ENCODE results near the gene BAG3. TPM values are rescaled to one million over a fixed set of nuclear protein-coding genes. Genes with fewer than 3 reads are reported as not detected.
A peak's percentile ranks its signal among the peaks of the same experiment; 100 is the strongest.

Gene BAG3
- total RNA-seq, 2 experiments from 2014 or later: 1.9 to 2.6 TPM

DNA sequence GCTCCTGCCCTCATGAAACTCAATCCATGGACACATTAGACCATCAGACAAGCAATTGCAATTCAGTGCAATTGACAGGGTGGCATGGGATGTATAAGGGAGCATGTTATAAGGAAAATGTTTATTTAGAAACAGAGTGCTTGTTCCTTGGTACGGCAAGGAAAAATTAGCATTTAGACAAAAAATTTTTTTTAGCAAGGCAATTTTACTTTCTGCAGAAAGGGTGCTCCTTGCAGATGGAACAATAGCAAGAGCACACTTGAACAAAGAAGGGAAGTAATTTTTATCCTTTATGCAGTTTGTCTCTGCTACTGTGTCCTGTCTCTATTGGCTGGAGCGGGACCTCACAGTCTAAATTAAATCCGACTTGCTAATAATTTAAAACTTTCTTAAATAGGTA lies 6.2 kb upstream of the BAG3 start:
- Histone ChIP-seq H3K4me2 (ENCODE audit: low read length) (no peak overlapping the region), H3K4me3 (ENCODE audit: low read depth, low read length, poor library complexity, severe bottlenecking) (no peak overlapping the region), H3K36me3 (ENCODE audit: insufficient read depth, low read length) (no peaks in the 10 kb centered on the region), H2AFZ (ENCODE audit: low read length) (no peak overlapping the region), H4K20me1 (ENCODE audit: insufficient read depth, low read length) (no peaks in the 10 kb centered on the region), H3K9me3 (ENCODE audit: low read length) (peaks cover 5% of the 10 kb centered on the region; the same call in 1 of the 2 replicates), H3K4me1 (ENCODE audit: insufficient read depth, low read length, poor library complexity, severe bottlenecking) (peaks cover under 1% of the 10 kb centered on the region), H3K27ac (ENCODE audit: low read depth, low read length, poor library complexity, severe bottlenecking) (no peak overlapping the region), H3K9me2 (ENCODE audit: insufficient read depth, low read length) (no peaks in the 10 kb centered on the region), H3K79me2 (ENCODE audit: insufficient read depth, low read depth, low read length) (no peaks in the 10 kb centered on the region)
- ChIA-PET CTCF (ENCODE audit: unreplicated experiment) (no interaction called here), POLR2A (interaction anchor here (0.6 kb wide), 1 partner anchor 100 kb away, joined by 5 read pairs; no protein-coding TSS in a partner anchor)
- DNase-seq (ENCODE audit: low spot score): no peak
- TF ChIP-seq, protein P1, sequence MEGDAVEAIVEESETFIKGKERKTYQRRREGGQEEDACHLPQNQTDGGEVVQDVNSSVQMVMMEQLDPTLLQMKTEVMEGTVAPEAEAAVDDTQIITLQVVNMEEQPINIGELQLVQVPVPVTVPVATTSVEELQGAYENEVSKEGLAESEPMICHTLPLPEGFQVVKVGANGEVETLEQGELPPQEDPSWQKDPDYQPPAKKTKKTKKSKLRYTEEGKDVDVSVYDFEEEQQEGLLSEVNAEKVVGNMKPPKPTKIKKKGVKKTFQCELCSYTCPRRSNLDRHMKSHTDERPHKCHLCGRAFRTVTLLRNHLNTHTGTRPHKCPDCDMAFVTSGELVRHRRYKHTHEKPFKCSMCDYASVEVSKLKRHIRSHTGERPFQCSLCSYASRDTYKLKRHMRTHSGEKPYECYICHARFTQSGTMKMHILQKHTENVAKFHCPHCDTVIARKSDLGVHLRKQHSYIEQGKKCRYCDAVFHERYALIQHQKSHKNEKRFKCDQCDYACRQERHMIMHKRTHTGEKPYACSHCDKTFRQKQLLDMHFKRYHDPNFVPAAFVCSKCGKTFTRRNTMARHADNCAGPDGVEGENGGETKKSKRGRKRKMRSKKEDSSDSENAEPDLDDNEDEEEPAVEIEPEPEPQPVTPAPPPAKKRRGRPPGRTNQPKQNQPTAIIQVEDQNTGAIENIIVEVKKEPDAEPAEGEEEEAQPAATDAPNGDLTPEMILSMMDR (conservative IDR thresholded peaks at IDR 0.05; ENCODE audit: low read length): no peak
- TF ChIP-seq EZH2phosphoT487 (IDR thresholded peaks at IDR 0.05; ENCODE audit: borderline replicate concordance, low read depth, low read length): no peak
- BruUV-seq (replicated peaks): no TSS peak
- intact Hi-C loops (cut with micrococcal nuclease; ENCODE audit: unreplicated experiment): no loop called here

DNA sequence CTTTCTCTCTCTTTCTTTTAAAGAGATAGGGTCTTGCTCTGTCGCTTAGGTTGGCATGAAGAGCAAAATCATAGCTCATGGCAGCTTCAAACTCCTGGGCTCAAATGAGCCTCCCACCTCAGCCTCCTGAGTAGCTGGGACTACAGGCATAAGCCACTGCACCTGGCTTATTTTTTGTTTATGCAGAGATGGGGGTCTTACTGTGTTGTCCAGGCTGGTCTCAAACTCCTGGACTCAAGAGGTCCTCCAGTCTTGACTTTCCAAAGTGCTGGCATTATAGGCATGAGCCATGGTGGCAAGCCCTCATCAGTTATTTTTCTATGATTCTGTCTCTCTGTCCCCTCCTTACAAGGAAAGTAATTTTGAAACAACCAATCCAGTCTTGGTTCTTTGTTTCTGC lies 1.1 kb upstream of the BAG3 start:
- Histone ChIP-seq H3K4me1 (ENCODE audit: insufficient read depth, low read length, poor library complexity, severe bottlenecking) (peaks cover 16% of the 10 kb centered on the region), H3K4me3 (ENCODE audit: low read depth, low read length, poor library complexity, severe bottlenecking) (peak overlapping the region; percentile 86), H3K79me2 (ENCODE audit: insufficient read depth, low read depth, low read length) (no peaks in the 10 kb centered on the region), H3K27ac (ENCODE audit: low read depth, low read length, poor library complexity, severe bottlenecking) (no peak overlapping the region), H3K9me3 (ENCODE audit: low read length) (peaks cover 1% of the 10 kb centered on the region; the same call in 1 of the 2 replicates), H3K9me2 (ENCODE audit: insufficient read depth, low read length) (no peaks in the 10 kb centered on the region), H3K36me3 (ENCODE audit: insufficient read depth, low read length) (no peaks in the 10 kb centered on the region), H4K20me1 (ENCODE audit: insufficient read depth, low read length) (no peaks in the 10 kb centered on the region), H2AFZ (ENCODE audit: low read length) (peak overlapping the region; percentile 99; the same call in 1 of the 2 replicates), H3K4me2 (ENCODE audit: low read length) (peak overlapping the region; percentile 93)
- intact Hi-C loops (cut with micrococcal nuclease; ENCODE audit: unreplicated experiment): loop anchor here (2.0 to 5.0 kb wide), 2 partner anchors 53 to 107 kb away; partner anchors contain the start of genes RGS10 and TIAL1
- BruUV-seq (replicated peaks): no TSS peak
- ChIA-PET POLR2A (interaction anchor here (1.0 kb wide), 1 partner anchor 78 kb away, joined by 3 read pairs; no protein-coding TSS in a partner anchor), CTCF (ENCODE audit: unreplicated experiment) (no interaction called here)
- no peak for DNase-seq (ENCODE audit: low spot score)
- no peak for TF ChIP-seq EZH2phosphoT487 (IDR thresholded peaks at IDR 0.05; ENCODE audit: borderline replicate concordance, low read depth, low read length)
- TF ChIP-seq, protein P1 (conservative IDR thresholded peaks at IDR 0.05; ENCODE audit: low read length): no peak
